WTC11 (cell line): ENCODE measurements around the gene TRPC1.

Experiments
- CREB1 ChIP-seq: sonication (generic); formaldehyde crosslinking; IDR thresholded peaks from 2 replicates; pipeline ENCODE4 v1.8.0; 2023; ENCODE audit warnings: mild to moderate bottlenecking, missing genetic modification reagents
- CREM ChIP-seq: sonication (generic); formaldehyde crosslinking; IDR thresholded peaks from 2 replicates; pipeline ENCODE4 v1.8.1; 2022; ENCODE audit warnings: mild to moderate bottlenecking, missing genetic modification reagents, moderate library complexity
- CTCF ChIP-seq: fragments of 200-600 bp; IDR thresholded peaks from 2 replicates; pipeline ENCODE4 v1.8.0; 2022; ENCODE audit warnings: antibody characterized with exemption
- SMAD3 ChIP-seq: sonication (generic); formaldehyde crosslinking; IDR thresholded peaks from 2 replicates; pipeline ENCODE4 v1.8.0; 2022; ENCODE audit warnings: missing genetic modification reagents, mild to moderate bottlenecking, borderline replicate concordance
- SP1 ChIP-seq: sonication (generic); formaldehyde crosslinking; conservative IDR thresholded peaks from 2 replicates; pipeline ENCODE4 v1.8.1; 2022; ENCODE audit warnings: missing genetic modification reagents
- ZBTB43 ChIP-seq: sonication (generic); formaldehyde crosslinking; IDR thresholded peaks from 2 replicates; pipeline ENCODE4 v1.8.1; 2023; ENCODE audit warnings: mild to moderate bottlenecking, missing genetic modification reagents
- ZNF121 ChIP-seq: sonication (generic); formaldehyde crosslinking; IDR thresholded peaks from 2 replicates; pipeline ENCODE4 v1.8.0; 2023; ENCODE audit warnings: missing genetic modification reagents

GRCh38 chr3:142818651-142819050 lies 94.8 kb downstream of the TRPC1 start:
- TF ChIP-seq SP1, result no peak
- TF ChIP-seq SMAD3 (CRISPR knock-in tag), result no peak
- TF ChIP-seq CREM (CRISPR knock-in tag), result no peak
- TF ChIP-seq CTCF, result no peak
- no peak for TF ChIP-seq CREB1 (CRISPR knock-in tag)
- TF ChIP-seq ZBTB43 (CRISPR knock-in tag), result no peak
- TF ChIP-seq ZNF121, result no peak
